HG02571 (cell line): Measurements from ENCODE around the gene NME9.

Experiments
- ATAC-seq: cut with Tn5 transposase; IDR thresholded peaks from one replicate; pipeline ENCODE4 v1.9.1; 2021; ENCODE audit warnings: mild to moderate bottlenecking, moderate library complexity; ENCODE audit not compliant: unreplicated experiment

NME9 gene

GRCh38 chr3:138363322-138363721, 33.7 kb upstream of the NME9 start:
- ATAC-seq: no peak

DNA sequence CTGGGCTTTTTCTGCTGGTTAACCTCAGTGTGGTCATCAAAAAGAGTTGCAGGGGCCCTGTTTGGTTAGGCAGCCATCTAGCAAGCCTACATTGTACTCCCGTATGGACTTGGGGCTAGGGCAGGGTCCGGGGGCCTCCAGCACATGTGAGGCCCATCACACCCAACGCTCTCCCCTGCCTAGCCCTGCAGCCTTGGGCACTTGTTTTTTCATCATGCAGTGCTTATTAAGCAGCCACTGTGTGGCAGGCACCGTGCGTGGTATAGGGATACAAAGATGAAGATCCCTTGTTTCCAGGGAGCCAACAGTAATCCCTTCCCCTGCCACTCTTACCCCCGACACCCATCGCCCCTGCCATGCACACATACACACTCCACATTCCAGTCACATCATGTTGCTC, 32.9 kb upstream of the NME9 start:
- no peak for ATAC-seq

DNA sequence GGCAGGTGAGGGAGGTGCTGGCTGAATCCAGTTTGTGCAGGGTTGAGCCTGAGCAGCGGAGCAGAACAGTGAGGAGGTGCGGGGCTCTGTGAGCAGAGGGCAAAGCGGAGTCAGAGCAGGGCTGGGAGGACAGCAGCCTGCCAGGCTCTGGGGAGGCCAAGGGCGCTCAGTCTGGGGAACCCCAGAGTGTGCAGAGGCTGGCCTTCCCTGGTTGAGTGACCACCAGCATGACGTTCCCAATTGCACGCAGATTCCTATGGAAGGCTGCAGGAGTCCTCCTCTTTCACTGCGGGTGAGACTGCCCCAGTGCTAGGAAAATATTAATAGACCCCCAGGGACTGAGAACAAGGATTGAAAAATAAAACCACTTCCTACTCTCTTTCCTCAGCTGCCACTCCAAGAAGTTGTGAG, 31.9 kb upstream of the NME9 start:
- no peak for ATAC-seq

GRCh38 chr3:138360869-138361525, 31.3 kb upstream of the NME9 start:
- ATAC-seq: no peak

GRCh38 chr3:138359919-138360868, 30.5 kb upstream of the NME9 start:
- ATAC-seq: no peak

DNA sequence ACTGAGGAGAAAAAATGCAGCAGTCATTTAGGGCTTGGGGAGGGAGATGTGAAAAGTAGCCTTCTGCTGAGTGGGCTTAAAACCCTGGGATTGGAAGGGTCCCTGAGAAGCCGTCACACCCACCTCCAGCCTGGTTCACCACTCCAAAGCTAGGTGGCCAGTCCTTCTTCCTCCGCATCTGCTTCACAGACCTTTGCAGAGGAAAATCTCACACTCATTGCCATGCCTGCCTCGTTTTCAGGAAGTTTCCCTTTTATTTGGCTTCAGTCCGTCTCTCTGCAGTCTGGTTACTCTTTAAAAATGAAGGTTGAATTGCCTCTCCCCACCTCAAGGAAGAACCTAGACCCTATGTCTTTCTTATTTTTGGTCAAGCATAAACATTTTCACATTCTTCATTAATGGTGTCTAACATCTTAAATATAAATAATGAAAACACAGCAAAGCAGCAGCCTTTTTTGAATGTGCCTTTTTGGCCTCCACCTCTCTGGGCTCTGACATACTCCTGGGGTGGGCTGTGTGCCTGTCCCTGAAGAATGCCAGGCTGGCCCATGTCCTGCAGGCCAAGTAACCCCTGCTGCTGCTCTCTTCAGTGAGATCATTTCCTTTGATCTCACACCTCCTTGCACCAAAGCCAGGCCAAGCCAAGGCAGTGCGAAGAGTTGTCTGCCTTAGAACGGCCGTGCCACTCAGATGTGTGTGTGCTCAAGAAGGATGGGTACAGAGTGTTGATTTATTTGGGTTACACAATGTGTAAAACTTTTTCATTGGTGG, 29.7 kb upstream of the NME9 start:
- ATAC-seq: no peak

DNA sequence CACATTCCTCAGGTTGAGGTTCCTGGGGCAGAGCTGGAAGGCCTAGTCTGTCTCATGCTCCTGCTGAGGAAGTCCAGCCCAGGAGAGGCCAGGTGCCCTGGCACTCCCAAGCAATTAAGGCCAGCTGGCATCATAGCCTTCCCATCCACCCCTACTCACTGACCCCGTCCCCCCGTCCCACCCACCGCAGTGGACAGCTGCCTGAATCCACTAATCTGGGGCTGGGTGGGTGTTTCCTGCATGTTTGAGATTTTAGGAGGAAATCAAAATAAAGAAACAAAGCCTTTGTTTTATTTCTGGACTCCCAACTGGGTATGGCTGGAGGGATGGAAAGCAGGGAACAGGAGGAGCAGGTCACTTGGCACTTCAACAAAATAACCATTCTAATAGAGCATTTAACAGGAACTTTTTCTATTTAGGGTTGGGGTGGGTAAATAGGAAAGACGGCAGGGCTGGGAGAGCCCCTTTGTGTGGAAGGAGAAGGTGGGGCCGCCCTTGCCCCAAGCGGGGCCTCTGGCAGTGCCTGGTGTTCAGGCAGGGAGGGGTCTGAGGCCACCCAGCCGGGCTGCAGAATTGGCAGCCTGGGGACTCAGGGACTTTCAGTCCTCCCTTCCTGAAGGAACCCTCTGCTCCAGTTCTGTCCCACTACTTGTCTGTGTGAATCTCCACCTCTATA, 27.2 kb upstream of the NME9 start:
- no peak for ATAC-seq

DNA sequence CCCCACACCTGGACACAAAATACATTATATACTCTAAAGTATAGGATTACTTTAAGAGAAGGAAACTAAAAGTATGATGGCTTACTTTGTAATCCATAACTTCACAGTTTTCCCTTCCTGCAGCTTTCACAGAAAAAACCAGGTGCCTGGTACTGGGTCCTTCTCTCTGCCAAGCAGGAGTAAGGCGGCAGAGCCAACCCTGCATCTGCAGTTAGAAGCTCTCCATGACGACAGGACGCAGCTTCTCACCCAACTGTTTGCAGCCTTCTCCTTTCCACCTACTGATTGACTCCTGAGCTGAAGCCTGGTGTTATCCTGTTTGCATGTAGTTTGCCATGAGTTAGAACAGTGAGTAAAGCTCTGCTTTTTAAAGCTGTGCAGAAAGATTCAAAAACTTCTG, 25.4 kb upstream of the NME9 start:
- no peak for ATAC-seq

- ATAC-seq: no peak
Observed at GRCh38 chr3:138354376-138354775, 24.7 kb upstream of the NME9 start.

DNA sequence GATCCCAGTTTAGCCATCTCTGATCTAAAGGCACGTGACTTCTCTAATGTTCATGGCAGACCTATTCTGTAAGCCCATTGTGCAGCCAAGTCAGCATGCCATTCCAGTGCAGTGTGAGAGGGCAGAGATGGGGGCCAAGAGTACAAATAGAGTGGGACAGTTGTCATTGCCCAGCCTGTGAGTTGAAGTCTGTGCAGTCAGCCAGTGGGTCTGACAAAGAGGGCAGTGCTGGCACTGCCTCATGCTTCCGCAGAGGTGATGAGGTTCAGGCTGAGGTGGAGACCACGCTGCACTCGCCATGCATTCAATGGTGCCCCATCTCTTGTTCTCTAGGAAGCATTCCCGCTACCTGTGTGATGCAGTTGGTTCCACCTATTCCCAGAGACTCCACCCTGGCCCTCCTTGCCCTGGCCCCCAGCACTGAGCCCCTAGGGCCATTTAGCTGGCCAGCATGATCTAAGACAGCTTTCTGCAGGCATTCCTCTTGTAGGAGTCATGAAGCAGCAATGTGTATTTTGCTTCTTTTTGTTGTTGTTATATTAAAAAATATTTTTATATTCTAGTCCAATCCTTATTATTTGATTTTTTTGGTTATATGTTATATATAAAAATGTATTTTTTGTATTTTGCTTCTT, 22.4 kb upstream of the NME9 start:
- no peak for ATAC-seq

GRCh38 chr3:138351151-138351550, 21.5 kb upstream of the NME9 start:
- ATAC-seq: no peak

DNA sequence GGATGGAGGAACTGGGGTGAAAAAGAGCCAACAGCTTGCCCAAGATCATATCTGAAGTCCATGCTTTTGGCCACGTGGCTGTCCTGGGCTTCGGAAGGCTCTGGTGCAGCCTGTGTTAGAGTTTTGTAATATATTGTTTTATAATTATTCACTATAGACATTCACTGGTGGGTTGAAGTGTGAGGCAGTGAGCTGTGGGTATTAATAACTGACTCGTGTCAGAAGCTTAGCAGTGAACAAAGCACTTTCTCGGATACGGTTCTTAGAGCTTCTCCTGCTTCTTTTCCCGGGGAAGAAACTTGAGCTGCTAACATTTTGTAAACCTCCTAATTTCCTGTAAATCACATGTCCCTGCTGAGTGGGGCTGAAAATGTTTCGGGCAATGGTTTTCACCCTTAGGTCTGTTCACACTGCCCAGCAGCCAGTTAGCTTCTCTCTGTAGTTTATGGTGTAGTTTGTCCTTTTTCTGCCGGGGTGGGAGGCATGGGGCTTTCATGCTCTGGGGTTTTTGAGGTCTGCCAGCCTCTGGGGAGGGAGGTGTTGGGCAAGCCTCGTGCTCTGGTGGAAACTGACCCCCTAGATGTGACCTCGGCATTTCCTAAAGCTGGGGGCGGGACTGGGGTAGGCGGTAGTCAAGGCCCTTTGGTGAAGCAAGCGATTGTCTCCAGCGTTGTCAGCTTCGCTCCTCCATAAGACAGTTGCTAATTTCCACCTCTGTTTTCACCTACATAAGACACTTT, 20.4 kb upstream of the NME9 start:
- ATAC-seq: no peak

DNA sequence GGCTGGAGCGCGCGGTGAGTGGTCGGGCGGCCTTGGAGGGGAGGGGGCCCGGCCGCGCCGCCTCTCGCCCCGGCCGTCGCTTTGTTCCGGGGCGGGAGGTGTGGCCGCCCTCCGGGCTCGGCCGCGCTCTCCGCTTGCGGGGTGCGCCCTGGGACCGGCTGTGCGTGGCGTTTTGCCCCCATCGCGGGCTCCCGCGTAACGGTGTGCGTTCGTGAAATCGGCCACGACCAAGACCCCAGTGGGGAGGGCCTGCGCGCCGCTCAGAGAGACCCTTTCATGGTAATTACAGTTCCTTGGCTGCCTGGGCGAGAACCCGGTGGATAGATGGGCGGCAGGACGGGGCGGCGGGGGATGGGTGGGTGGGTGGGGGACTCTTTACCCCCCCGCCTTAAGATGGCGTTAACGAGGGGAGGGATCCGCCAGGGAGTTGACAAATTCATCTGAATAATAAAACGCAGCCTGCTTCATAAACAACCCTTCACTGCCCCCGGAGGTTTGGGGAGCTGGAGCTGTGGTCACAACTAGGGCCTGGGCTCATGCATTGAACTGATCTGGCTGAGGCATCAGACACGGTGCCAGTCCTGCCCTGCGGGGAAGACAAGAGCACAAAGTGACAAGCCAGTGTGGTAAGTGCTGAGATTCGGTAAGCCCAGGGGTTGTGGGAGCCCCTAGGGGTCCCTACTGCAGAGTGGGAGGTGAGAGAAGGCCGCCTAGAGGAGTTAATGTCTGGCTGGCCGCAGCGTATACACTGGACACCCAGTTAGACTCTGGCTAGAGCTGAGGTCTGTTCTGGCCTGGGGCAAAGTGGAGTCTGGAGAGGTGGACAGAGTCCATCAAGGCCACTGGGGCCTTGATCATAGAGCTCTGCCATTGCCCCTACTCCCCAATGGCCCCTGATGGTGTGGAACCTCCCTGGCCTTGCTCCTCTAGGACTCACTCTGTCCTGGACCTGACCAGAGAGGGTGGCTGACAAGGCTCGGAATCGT, 19.4 kb upstream of the NME9 start:
- ATAC-seq: no peak

DNA sequence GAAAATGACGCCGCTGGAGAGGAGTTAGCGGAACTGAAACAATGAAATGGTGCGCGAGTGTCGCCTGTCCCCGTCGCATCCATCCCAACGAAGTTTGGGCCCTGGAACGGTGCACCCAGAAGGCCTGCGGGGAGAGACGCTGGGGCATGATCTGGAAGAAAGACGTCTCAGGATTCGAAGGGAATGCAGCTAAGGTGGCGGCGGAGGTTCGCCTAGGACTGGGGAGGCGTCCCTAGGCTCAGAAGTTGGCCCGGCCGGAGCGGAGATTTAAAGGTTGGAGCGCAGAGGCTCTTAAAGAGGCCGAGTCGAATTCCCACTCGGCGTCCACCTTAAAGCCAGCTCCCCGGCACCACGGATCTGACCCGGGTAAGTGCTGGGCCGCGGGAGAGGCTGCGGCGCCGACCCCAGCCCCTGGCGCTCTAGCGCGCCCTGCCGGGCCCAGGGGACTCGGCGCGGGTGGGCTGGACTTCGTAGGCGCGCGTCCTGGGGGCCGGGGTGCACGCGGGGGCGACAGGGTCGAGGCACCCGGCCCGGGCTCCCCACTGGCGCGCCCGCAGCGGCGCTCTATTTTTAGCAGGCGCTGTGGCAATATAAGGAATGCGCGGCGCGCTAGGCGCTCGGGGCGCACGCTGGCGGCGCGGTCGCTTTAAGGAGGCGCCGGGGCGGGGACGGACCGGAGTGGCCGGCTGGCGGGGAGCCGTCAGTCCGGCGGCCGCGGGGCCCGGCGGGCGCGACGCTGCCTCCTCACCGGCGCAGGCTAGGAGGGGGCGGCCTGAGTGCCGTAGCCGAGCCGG, 18.5 kb upstream of the NME9 start, which contains the start of gene MRAS:
TSS of gene MRAS (plus strand) at position 620 of the 794 bp plus-strand sequence. CDS start 24,305 bp downstream, outside the sequence.
- ATAC-seq: no peak

DNA sequence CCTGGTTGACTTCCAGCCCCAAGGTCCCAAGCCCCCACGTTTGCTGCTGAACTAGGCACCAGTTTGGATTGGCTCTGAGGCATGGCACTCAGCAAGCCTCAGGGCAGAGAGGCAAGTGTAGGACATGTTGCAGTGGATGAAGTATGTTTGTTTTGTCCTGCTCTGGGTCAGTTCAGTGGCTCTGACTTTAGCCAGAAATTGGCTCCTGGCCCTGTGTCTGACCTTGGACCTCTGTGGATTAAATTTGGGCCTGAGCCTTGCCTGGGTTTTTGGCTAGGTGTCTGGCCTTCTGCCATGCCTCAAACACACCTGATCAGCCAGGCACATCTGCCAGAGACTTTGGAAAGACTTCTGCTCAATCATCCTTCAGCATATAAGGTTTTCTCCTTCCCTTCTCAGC, 15.1 kb upstream of the NME9 start:
- no peak for ATAC-seq

GRCh38 chr3:138340511-138340910, 10.9 kb upstream of the NME9 start:
- ATAC-seq: no peak

DNA sequence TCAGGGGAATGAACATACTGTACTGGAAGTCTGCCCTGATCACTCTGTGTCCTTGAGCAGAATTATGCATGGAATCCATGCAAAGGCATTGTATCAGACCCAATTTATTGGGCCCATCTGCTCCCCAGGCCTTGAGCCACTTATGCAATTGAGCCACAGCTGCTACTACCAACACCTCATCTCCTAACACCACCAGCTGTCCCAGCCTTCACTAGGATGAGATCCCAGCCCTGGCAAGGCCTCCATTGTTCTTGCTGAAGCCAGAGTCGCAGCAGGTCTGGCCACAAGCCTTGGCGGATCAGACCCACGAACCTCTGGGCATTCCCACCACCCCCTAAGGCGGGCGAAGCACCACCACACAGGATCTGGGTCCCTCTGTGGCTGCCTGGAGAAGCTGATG, 9.2 kb upstream of the NME9 start:
- ATAC-seq: no peak

DNA sequence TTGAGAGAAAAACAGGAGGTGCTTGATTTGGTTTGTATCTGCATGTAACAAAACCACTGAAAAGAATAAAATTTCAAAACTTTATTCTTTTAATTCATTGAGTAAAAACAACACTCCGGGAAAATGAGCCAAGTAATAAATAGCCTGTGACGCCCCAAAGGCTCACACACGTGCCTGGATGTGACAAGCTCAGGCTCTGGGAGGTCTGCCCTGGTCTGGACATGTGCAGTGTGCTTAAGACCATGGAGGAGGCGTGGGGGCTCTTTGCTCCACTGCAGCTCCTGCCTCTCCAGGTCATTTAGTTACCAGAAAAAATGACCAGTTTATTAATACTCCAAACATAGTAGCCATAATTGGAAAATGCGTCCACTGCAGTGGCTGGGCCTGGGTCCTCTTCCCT, 8.6 kb upstream of the NME9 start:
- no peak for ATAC-seq
